GM12878 (cell line): ENCODE data around the gene STEAP1B. TPM values are rescaled to one million over a fixed set of nuclear protein-coding genes. Genes with fewer than 3 reads are reported as not detected.

Source experiments
- ATAC-seq: fragments of 200-7000 bp; cut with Tn5 transposase; 3 replicates; pipeline ENCODE4 v1.9.1; 2020; ENCODE audit warnings: mild to moderate bottlenecking, moderate library complexity
- BruUV-seq: library from RNA; stranded (reverse); fragments of 400-500 nt; replicated peaks from 2 replicates; lab custom pipeline; 2021; lab: Mats Ljungman, UMichigan
- CTCF ChIA-PET: fragments of 300-600 bp; sonication (Branson Sonifier 250); formaldehyde crosslinking; extraction: SDS; loops from one replicate; lab custom pipeline; 2021; ENCODE audit warnings: inconsistent platforms; lab: Yijun Ruan, JAX
- POLR2A ChIA-PET: fragments of 350-600 bp; formaldehyde crosslinking; extraction: SDS; loops from one replicate; lab custom pipeline; 2021; ENCODE audit warnings: inconsistent platforms; lab: Charles Lee
- RAD21 ChIA-PET: fragments of 300-600 bp; sonication (Branson Sonifier 250); formaldehyde crosslinking; loops from one replicate; lab custom pipeline; 2023; ENCODE audit warnings: antibody characterized with exemption; ENCODE audit not compliant: unreplicated experiment; lab: Charles Lee
- SMC1A ChIA-PET: fragments of 300-600 bp; sonication (Branson Sonifier 250); formaldehyde crosslinking; loops from one replicate; lab custom pipeline; 2023; ENCODE audit not compliant: unreplicated experiment, uncharacterized antibody; lab: Charles Lee
- DNase-seq: peaks from one replicate; pipeline ENCODE4 v3.0.0-alpha.2; 2011; ENCODE audit warnings: low read depth, low spot score
- FAIRE-seq: peaks from 3 replicates; lab custom pipeline; 2011; peaks lifted over from hg19 to GRCh38; lab: Jason Lieb, UNC
- H2AFZ ChIP-seq: 2 replicates; pipeline ENCODE4 v1.6.0; 2011; ENCODE audit warnings: low read depth, low read length, control low read depth; ENCODE audit not compliant: control insufficient read depth
- H3K27ac ChIP-seq: 2 replicates; pipeline ENCODE4 v1.5.1; 2011; ENCODE audit warnings: control low read depth; ENCODE audit not compliant: control insufficient read depth, insufficient read depth
- H3K27me3 ChIP-seq, 2 experiments: replicated peaks in 1 of 2; 2 replicates each; pipeline versions ENCODE4 v1.6.0 to v1.6.1; 2011; ENCODE audit warnings: low read length in 1 of 2; ENCODE audit not compliant: control insufficient read depth in 2 of 2, insufficient read depth in 2 of 2
- H3K36me3 ChIP-seq, 2 experiments: 2 replicates each; pipeline ENCODE4 v1.5.1; 2011; ENCODE audit warnings: low read length in 1 of 2; ENCODE audit not compliant: control insufficient read depth in 2 of 2, insufficient read depth in 2 of 2
- H3K4me1 ChIP-seq: 2 replicates; pipeline ENCODE4 v1.6.1; 2011; ENCODE audit warnings: mild to moderate bottlenecking, low read length, moderate library complexity, mixed read lengths; ENCODE audit not compliant: control insufficient read depth, insufficient read depth
- H3K4me2 ChIP-seq: 2 replicates; pipeline ENCODE4 v1.6.0; 2011; ENCODE audit warnings: control low read depth; ENCODE audit not compliant: control insufficient read depth, insufficient read depth
- H3K4me3 ChIP-seq: fragments of 200-600 bp; sonication (generic); 2 replicates; pipeline ENCODE4 v1.5.1; 2016
- H3K79me2 ChIP-seq: 2 replicates; pipeline ENCODE4 v1.6.0; 2011; ENCODE audit warnings: low read length; ENCODE audit not compliant: control insufficient read depth, insufficient read depth
- H3K9ac ChIP-seq: 2 replicates; pipeline ENCODE4 v1.8.0; 2011; ENCODE audit warnings: low read length, control low read depth, mixed read lengths; ENCODE audit not compliant: control insufficient read depth, insufficient read depth
- H3K9me3 ChIP-seq: replicated peaks from 3 replicates; pipeline ENCODE4 v1.5.1; 2011; ENCODE audit warnings: mild to moderate bottlenecking, low read length; ENCODE audit not compliant: control insufficient read depth, insufficient read depth
- H4K20me1 ChIP-seq: 2 replicates; pipeline ENCODE4 v1.6.0; 2011; ENCODE audit not compliant: control insufficient read depth, insufficient read depth
- ATF3 ChIP-seq: IDR thresholded peaks from 2 replicates; pipeline ENCODE4 v1.6.1; 2011; ENCODE audit warnings: low read depth, mild to moderate bottlenecking, low read length, moderate library complexity, borderline replicate concordance; ENCODE audit errors: extremely low read depth
- BHLHE40 ChIP-seq, 2 experiments: fragments of 450-650 bp in 1 of 2; IDR thresholded peaks; 2 replicates each; pipeline ENCODE4 v1.6.1; 2011 to 2017; ENCODE audit warnings: low read depth in 2 of 2, borderline replicate concordance in 1 of 2, improper control_type of control experiment in 1 of 2, low read length in 1 of 2, mild to moderate bottlenecking in 1 of 2
- CBX3 ChIP-seq: fragments of 200-600 bp; sonication (generic); IDR thresholded peaks from 2 replicates; pipeline ENCODE4 v1.6.1; 2016; ENCODE audit warnings: low read depth, borderline replicate concordance
- CTCF ChIP-seq, 3 experiments: IDR thresholded peaks in 2 of 3; conservative IDR thresholded peaks in 1 of 3; 2 replicates each; pipeline ENCODE4 v1.5.1; 2011; ENCODE audit warnings: low read depth in 3 of 3, low read length in 3 of 3, mild to moderate bottlenecking in 3 of 3, control low read depth in 2 of 3, moderate library complexity in 2 of 3, inconsistent platforms in 1 of 3, mixed read lengths in 1 of 3; ENCODE audit not compliant: control insufficient read depth in 2 of 3, insufficient read depth in 1 of 3; ENCODE audit errors: extremely low read depth in 1 of 3
- FOXM1 ChIP-seq: IDR thresholded peaks from 2 replicates; pipeline ENCODE4 v1.6.1; 2012; ENCODE audit warnings: low read depth, mild to moderate bottlenecking, inconsistent platforms, low read length, moderate library complexity
- KAT2A ChIP-seq: conservative IDR thresholded peaks from 2 replicates; pipeline ENCODE4 v1.6.1; 2011; ENCODE audit warnings: low read depth, low read length; ENCODE audit not compliant: control insufficient read depth
- RAD21 ChIP-seq: IDR thresholded peaks from 2 replicates; pipeline ENCODE4 v1.6.1; 2011; ENCODE audit warnings: mild to moderate bottlenecking, low read depth, low read length, moderate library complexity; ENCODE audit not compliant: insufficient read depth
- RAD51 ChIP-seq: fragments of 450-650 bp; IDR thresholded peaks from 2 replicates; pipeline ENCODE4 v1.6.1; 2016; ENCODE audit warnings: moderate library complexity, mild to moderate bottlenecking, inconsistent platforms
- SIX5 ChIP-seq: IDR thresholded peaks from 2 replicates; pipeline ENCODE4 v1.6.1; 2011; ENCODE audit warnings: mild to moderate bottlenecking, low read depth, low read length, moderate library complexity; ENCODE audit not compliant: severe bottlenecking
- SMAD5 ChIP-seq: IDR thresholded peaks from 2 replicates; pipeline ENCODE4 v1.6.1; 2016; ENCODE audit warnings: antibody characterized with exemption, low read depth
- SMC3 ChIP-seq: IDR thresholded peaks from 2 replicates; pipeline ENCODE4 v1.6.1; 2011; ENCODE audit warnings: low read length, improper control_type of control experiment, borderline replicate concordance
- USF1 ChIP-seq: IDR thresholded peaks from 2 replicates; pipeline ENCODE4 v1.6.1; 2011; ENCODE audit warnings: borderline replicate concordance, low read depth, mild to moderate bottlenecking, moderate library complexity, mixed read lengths, low read length; ENCODE audit not compliant: insufficient read depth; ENCODE audit errors: extremely low read length
- YY1 ChIP-seq: IDR thresholded peaks from 2 replicates; pipeline ENCODE4 v1.6.1; 2011; ENCODE audit warnings: low read depth, mild to moderate bottlenecking, low read length
- WGBS: methylation state at CpG from one replicate; pipeline ENCODE4 v1.1.6; 2016; ENCODE audit warnings: low lambda C conversion rate; ENCODE audit not compliant: insufficient replicate concordance, insufficient coverage; ENCODE audit errors: missing lambda C conversion rate; 5-methylcytosine and 5-hydroxymethylcytosine counted together
- in situ Hi-C: fragments of 300-500 bp; cut with MboI; formaldehyde crosslinking; loops from 9 replicates; pipeline ENCODE4 v1.14.3; 2018; ENCODE audit warnings: mixed read lengths
- intact Hi-C: fragments of 100-400 bp; cut with micrococcal nuclease; formaldehyde crosslinking; loops from one replicate; pipeline ENCODE4 v1.14.2; 2022; ENCODE audit not compliant: unreplicated experiment
- polyA plus RNA-seq, 11 experiments: library from polyadenylated mRNA; depleted of rRNA in 4 of 11; unstranded in 6 of 11; stranded (reverse) in 5 of 11; fragments of >200 nt; fragmentation: Nextera tagmentation in 4 of 11; fragmentation: Illumina TruSeq in 1 of 11; extraction: Ambion mirVana in 4 of 11; extraction: Trizol in 1 of 11; gene quantifications; 1 replicate in 1 of 11; 2 replicates in 10 of 11; pipeline versions ENCODE4 v1.2.1 to v1.2.3, GENCODE V29; 2011 to 2016; ENCODE audit warnings: inconsistent platforms in 2 of 11, missing spikeins in 2 of 11, low read depth in 1 of 11
- total RNA-seq, 4 experiments: library from RNA; depleted of rRNA in 3 of 4; stranded (reverse); fragments of >200 nt in 3 of 4; fragmentation: Illumina TruSeq in 1 of 4; extraction: Trizol in 1 of 4; gene quantifications; 2 replicates each; pipeline versions ENCODE4 v1.2.1 to v1.2.3, GENCODE V29; 2013 to 2021
- TF ChIP-seq, protein P1 (sequence below): IDR thresholded peaks from 2 replicates; pipeline ENCODE4 v1.6.1; 2012; ENCODE audit warnings: low read depth, low read length, improper control_type of control experiment
- TF ChIP-seq, protein P2 (sequence below): IDR thresholded peaks from 2 replicates; pipeline ENCODE4 v1.6.1; 2011; ENCODE audit warnings: low read depth, low read length, improper control_type of control experiment, borderline replicate concordance

Gene STEAP1B
- total and polyA plus RNA-seq, 10 of the 15 experiments (the other 5 are each of a cell fraction or from before 2014, with no cell fraction given): 0.14 TPM; not detected in 9

DNA sequence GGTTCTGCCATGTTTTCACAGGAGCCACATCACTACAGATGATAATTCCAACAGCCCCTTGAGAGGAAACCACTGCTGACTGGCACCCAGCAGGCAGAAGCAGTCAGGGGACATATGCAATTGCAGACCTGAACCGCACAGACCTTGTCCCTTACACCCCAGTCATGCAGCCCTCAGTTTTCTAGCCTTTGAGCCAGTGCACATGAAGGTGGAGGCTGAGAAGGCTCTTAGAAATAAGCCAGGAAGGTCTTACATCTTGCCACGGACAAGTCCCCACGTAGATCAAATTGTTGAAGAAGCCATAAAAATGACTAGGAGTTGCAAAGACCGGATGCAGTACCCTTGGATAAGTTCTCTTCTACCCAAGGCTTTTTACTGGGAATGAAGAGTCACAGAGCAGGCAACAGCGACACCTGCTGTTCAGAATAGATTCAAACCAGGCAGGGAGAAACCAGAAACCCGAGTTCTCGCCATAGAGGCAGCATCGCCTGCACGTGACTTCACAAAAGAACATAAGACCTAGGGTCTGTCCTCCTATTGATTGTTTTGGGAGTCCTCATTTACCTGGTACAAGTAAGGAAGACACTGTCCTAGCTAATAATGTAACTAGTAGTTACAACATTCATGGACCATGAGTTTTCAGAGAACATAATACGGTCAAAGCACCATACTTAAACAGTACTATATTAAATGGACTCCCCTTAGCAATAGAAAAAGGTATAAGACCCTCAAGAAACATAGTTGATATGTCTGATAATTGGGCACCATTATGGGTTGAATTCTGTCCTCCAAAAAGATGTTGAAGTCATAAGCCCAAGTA, 11.1 kb downstream of the STEAP1B start:
- 5% methylated on average over 10 of the region's 10 CpGs for WGBS
- Histone ChIP-seq H3K9me3 (no peaks in the 10 kb centered on the region; the same call in 2 of the 3 replicates), H3K36me3 (no peaks in the 10 kb centered on the region), H3K9ac (no peak overlapping the region), H4K20me1 (no peaks in the 10 kb centered on the region), H3K4me3 (no peak overlapping the region), H3K4me2 (no peak overlapping the region), H3K27ac (no peak overlapping the region), H3K27me3 (no peaks in the 10 kb centered on the region; a peak in 1 of 4 replicates), H3K79me2 (no peaks in the 10 kb centered on the region), H2AFZ (no peak overlapping the region), H3K4me1 (no peaks in the 10 kb centered on the region)
- in situ Hi-C loops (loop anchor here (5.0 kb wide), 1 partner anchor 382 kb away; no protein-coding TSS in a partner anchor), intact Hi-C loops (loop anchor here (1.0 to 2.0 kb wide), 3 partner anchors 36 to 386 kb away; no protein-coding TSS in a partner anchor)
- peak; percentile 47 for FAIRE-seq
- TF ChIP-seq USF1 (peak; percentile 54), SMC3 (peak; percentile 100), CBX3 (no peak), RAD51 (peak; percentile 83), RAD21 (peak; percentile 99), KAT2A (no peak), FOXM1 (peak; percentile 52; the same call in 1 of the 2 replicates), SIX5 (no peak), SMAD5 (no peak), BHLHE40 (IDR thresholded peaks at IDR 0.05; ENCODE audit: borderline replicate concordance in 1 of 2, low read depth in 2 of 2, low read length in 1 of 2) (peak; percentile 96 to 97), ATF3 (peak; percentile 22; the same call in 1 of the 2 replicates), YY1 (peak; percentile 63), CTCF (IDR thresholded peaks at IDR 0.05 in 2 of 3, conservative IDR thresholded peaks at IDR 0.05 in 1 of 3; ENCODE audit: control insufficient read depth in 2 of 3, extremely low read depth in 1 of 3, insufficient read depth in 1 of 3, low read depth in 3 of 3, low read length in 3 of 3) (peak; percentile 78 to 92 (median 89))
- TF ChIP-seq, protein P1, sequence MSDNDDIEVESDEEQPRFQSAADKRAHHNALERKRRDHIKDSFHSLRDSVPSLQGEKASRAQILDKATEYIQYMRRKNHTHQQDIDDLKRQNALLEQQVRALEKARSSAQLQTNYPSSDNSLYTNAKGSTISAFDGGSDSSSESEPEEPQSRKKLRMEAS: 0 out of 2 replicates have a peak, but pooled peaks have one; percentile 24
- TF ChIP-seq, protein P2, sequence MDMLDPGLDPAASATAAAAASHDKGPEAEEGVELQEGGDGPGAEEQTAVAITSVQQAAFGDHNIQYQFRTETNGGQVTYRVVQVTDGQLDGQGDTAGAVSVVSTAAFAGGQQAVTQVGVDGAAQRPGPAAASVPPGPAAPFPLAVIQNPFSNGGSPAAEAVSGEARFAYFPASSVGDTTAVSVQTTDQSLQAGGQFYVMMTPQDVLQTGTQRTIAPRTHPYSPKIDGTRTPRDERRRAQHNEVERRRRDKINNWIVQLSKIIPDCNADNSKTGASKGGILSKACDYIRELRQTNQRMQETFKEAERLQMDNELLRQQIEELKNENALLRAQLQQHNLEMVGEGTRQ: peak; percentile 37; the same call in 1 of the 2 replicates
- ATAC-seq: peak; percentile 91
- SMC1A ChIA-PET: interaction anchor here (3.2 kb wide), 1 partner anchor 379 kb away, joined by 22 read pairs; no protein-coding TSS in a partner anchor
- CTCF ChIA-PET: interaction anchor here (1.1 to 4.0 kb wide), 6 partner anchors 28 to 386 kb away, joined by 3 to 43 read pairs (median 6); no protein-coding TSS in a partner anchor
- no TSS peak for BruUV-seq
- RAD21 ChIA-PET: interaction anchor here (1.1 to 2.9 kb wide), 2 partner anchors 376 to 380 kb away, joined by 3 to 20 read pairs; no protein-coding TSS in a partner anchor
- DNase-seq: peak; percentile 9
- POLR2A ChIA-PET: no interaction called here
